ACHN (cell line): ENCODE results near the gene MFSD12.
A peak's percentile ranks its signal among the peaks of the same experiment; 100 is the strongest.

ENCODE experiments used
- DNase-seq: peaks from one replicate; pipeline ENCODE4 v3.0.0-alpha.2; 2015
- in situ Hi-C: cut with HindIII; loops from 2 replicates; pipeline ENCODE4 v1.10.0; 2017; ENCODE audit warnings: low sequenced_read_pairs, low pct_ligation_motif_present, low pct_unique_long_range_greater_than_20kb

MFSD12 gene

GRCh38 chr19:3500429-3501101 is 56.8 kb downstream of the MFSD12 start, which contains the start of gene DOHH:
TSS of gene DOHH (minus strand) at chr19:3500674. CDS start at chr19:3496814, 3,860 bp downstream.
- in situ Hi-C loops, result no loop called here
- peak; percentile 94 for DNase-seq

GRCh38 chr19:3499738-3500428 is 57.5 kb downstream of the MFSD12 start:
- in situ Hi-C loops, result no loop called here
- DNase-seq, result no peak

- DNase-seq, result peak; percentile 54
- in situ Hi-C loops, result no loop called here
These were observed 59.4 kb downstream of the MFSD12 start for GRCh38 chr19:3497757-3498520.

- in situ Hi-C loops, result no loop called here
- no peak for DNase-seq
These were observed 60.8 kb downstream of the MFSD12 start for GRCh38 chr19:3496392-3497273.

- in situ Hi-C loops, result no loop called here
These were observed 62.8 kb downstream of the MFSD12 start for GRCh38 chr19:3494559-3494958.

More at GRCh38 chr19:3494559-3494958, 62.8 kb downstream of the MFSD12 start:
- no peak for DNase-seq
